ENCODE data around the gene RERE. TPM values are rescaled to one million over a fixed set of nuclear protein-coding genes. Genes with fewer than 3 reads are reported as not detected.

RERE gene
- total RNA-seq, 2 donors from 2014 or later = 74.5 to 128 TPM

GRCh38 chr1:8350914-8351684, 466.3 kb downstream of the RERE start:
- H3K27ac ChIP-seq = no peak overlapping the region
- peaks cover 5% of the 10 kb centered on the region for H3K4me1 ChIP-seq
- ATAC-seq (no peak), DNase-seq (no peak)
- H3K27me3 ChIP-seq = no peaks in the 10 kb centered on the region
- intact Hi-C loops (cut with DNase I) = no loop called here
- H3K36me3 ChIP-seq (replicated peaks in 1 of 2; ENCODE audit: insufficient read depth in 1 of 2, low read depth in 2 of 2) = peaks cover 15 to 21% of the 10 kb centered on the region in 2 donors
- H3K4me3 ChIP-seq = no peak overlapping the region
- no peak for TF ChIP-seq CTCF (IDR thresholded peaks at IDR 0.05)
- no peak for TF ChIP-seq POLR2A (IDR thresholded peaks at IDR 0.05)
- H3K9me3 ChIP-seq = no peaks in the 10 kb centered on the region
- WGBS, 2 donors = 67 to 86% methylated on average over 17 to 23 of the region's 24 CpGs

GRCh38 chr1:8349961-8350360, 467.5 kb downstream of the RERE start:
- ATAC-seq = peak; percentile 6
- H3K4me1 ChIP-seq = peaks cover 5% of the 10 kb centered on the region
- intact Hi-C loops (cut with DNase I) = loop anchor here (5.0 kb wide), 1 partner anchor 373 kb away; no protein-coding TSS in a partner anchor
- DNase-seq = peak in 2 of 4 donors; percentile 30 to 45
- TF ChIP-seq POLR2A (IDR thresholded peaks at IDR 0.05) (no peak), CTCF (IDR thresholded peaks at IDR 0.05) (no peak)
- H3K36me3 ChIP-seq (replicated peaks in 1 of 2; ENCODE audit: insufficient read depth in 1 of 2, low read depth in 2 of 2) = peaks cover 4 to 12% of the 10 kb centered on the region in 2 donors
- no peaks in the 10 kb centered on the region for H3K9me3 ChIP-seq
- H3K4me3 ChIP-seq = no peak overlapping the region
- 37% methylated on average over 14 of the region's 14 CpGs; no CpG with 5 or more reads in 1 of the 2 donors for WGBS, 2 donors
- H3K27ac ChIP-seq = peak overlapping the region in 2 of 4 donors; percentile 16 to 22
- H3K27me3 ChIP-seq = no peaks in the 10 kb centered on the region

- Histone ChIP-seq H3K27me3 (no peaks in the 10 kb centered on the region), H3K27ac (peak overlapping the region in 1 of 4 donors; percentile 16), H3K4me1 (peaks cover 5% of the 10 kb centered on the region), H3K9me3 (no peaks in the 10 kb centered on the region), H3K36me3 (replicated peaks in 1 of 2; ENCODE audit: insufficient read depth in 1 of 2, low read depth in 2 of 2) (peaks cover 0 to 9% of the 10 kb centered on the region in 2 donors), H3K4me3 (no peak overlapping the region)
- intact Hi-C loops (cut with DNase I) = loop anchor here (5.0 kb wide), 1 partner anchor 372 kb away; no protein-coding TSS in a partner anchor
- DNase-seq = no peak
- WGBS, 2 donors = 37 to 57% methylated on average over 9 of the region's 9 CpGs
- TF ChIP-seq POLR2A (IDR thresholded peaks at IDR 0.05) = no peak
- TF ChIP-seq CTCF (IDR thresholded peaks at IDR 0.05) = no peak
- no peak for ATAC-seq
Measured at GRCh38 chr1:8349473-8349865, 468.0 kb downstream of the RERE start.

GRCh38 chr1:8348777-8349472, 468.5 kb downstream of the RERE start:
- no peak for TF ChIP-seq POLR2A (IDR thresholded peaks at IDR 0.05)
- TF ChIP-seq CTCF (IDR thresholded peaks at IDR 0.05) = peak; percentile 72 to 90 (median 76)
- ATAC-seq (peak; percentile 73), DNase-seq (peak; percentile 67 to 75 (median 75))
- no peak overlapping the region for H3K27ac ChIP-seq
- H3K4me1 ChIP-seq = peaks cover 6% of the 10 kb centered on the region
- no peaks in the 10 kb centered on the region for H3K9me3 ChIP-seq
- no peak overlapping the region for H3K4me3 ChIP-seq
- peaks cover 0 to 6% of the 10 kb centered on the region in 2 donors for H3K36me3 ChIP-seq (replicated peaks in 1 of 2; ENCODE audit: insufficient read depth in 1 of 2, low read depth in 2 of 2)
- intact Hi-C loops (cut with DNase I) = loop anchor here (5.0 kb wide), 1 partner anchor 372 kb away; no protein-coding TSS in a partner anchor
- 14 to 16% methylated on average over 13 to 21 of the region's 21 CpGs for WGBS, 2 donors
- no peaks in the 10 kb centered on the region for H3K27me3 ChIP-seq

All from body of pancreas (tissue), 4 donors.